GM15510 (cell line): ENCODE results near the gene LRMDA.

Experiments used
- POLR2A ChIP-seq: IDR thresholded peaks from 3 replicates; pipeline ENCODE4 v1.6.1; 2011; ENCODE audit warnings: borderline replicate concordance; ENCODE audit not compliant: insufficient read length; ENCODE audit errors: extremely low read depth

LRMDA gene

DNA sequence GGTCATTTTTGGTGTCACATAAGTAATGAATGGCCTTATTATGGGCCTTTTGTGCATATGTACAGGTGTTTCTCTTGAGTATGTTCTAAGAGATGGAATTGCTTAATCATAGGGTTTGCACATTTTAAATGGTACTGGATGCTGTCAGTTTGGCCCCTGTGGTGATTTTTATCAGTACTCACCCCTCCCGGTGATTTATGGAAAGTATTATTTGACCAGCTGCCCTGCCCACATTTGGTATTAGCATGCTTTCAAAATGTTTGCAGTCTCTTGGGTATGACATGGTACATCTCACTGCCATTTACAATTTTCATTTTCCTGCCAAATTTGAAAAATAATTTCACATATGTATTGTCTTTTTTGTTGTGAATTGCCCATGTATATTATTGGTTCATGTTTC lies 427.7 kb downstream of the LRMDA start:
- no peak for TF ChIP-seq POLR2A

DNA sequence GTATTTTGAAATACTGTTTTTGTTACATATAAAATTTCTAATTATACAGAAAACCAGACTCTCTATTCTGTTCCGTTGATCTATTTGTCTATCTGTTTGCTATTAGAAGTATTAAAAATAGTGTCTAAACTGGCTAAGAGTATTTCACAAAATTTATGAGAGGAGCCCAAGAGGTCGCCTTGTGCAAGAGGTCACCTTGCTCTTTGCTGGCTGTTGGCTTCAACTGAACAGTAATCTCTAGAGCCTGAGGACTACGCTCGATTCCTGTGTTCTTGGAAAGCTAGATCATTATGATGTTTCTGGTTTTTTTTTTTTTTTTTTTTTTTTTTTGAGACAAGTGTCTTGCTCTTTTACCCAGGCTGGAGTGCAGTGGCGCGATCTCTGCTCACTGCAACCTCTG lies 428.6 kb downstream of the LRMDA start:
- TF ChIP-seq POLR2A: no peak

- TF ChIP-seq POLR2A: no peak
These were observed 430.2 kb downstream of the LRMDA start for GRCh38 chr10:75861582-75861981.

DNA sequence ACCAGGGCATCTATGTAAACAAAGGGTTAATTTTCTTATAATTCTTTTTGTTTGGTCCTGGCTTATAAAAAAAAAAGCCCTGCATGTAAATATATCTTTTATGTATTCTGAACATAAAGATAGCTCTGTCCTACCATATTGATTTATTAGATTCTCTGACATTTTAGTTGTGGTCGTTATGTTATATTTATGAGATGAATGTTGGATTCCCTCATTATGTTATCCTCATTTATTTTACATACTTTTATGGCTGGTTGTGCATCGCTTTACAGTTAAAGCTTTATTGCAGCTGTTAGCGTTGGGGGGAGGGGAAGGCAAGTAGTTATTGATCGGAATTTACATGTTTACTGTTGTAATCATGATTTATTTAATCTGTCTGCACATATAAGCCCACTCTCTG lies 431.5 kb downstream of the LRMDA start:
- TF ChIP-seq POLR2A: no peak

DNA sequence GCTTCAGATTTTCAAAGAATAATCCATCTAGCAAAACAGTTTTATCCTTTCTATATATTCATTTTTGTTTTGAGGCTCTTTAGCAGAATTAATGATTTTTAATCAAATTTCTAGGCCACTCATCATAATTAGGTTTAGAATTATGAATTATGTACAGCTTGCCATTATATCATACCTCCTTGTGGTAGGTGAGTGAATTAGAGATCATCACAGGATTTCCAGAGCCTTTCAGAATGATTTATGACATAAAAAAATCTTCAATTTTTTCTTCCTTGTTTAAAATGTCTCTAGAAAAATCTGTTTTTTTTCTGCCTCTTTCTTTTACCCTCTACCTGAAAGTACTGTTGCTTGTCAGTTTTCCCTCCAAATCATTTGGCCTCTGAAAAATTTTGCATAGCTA lies 433.3 kb downstream of the LRMDA start:
- TF ChIP-seq POLR2A: no peak

GRCh38 chr10:75865413-75866299 lies 434.2 kb downstream of the LRMDA start:
- no peak for TF ChIP-seq POLR2A

GRCh38 chr10:75866300-75866625 lies 434.8 kb downstream of the LRMDA start:
- no peak for TF ChIP-seq POLR2A

DNA sequence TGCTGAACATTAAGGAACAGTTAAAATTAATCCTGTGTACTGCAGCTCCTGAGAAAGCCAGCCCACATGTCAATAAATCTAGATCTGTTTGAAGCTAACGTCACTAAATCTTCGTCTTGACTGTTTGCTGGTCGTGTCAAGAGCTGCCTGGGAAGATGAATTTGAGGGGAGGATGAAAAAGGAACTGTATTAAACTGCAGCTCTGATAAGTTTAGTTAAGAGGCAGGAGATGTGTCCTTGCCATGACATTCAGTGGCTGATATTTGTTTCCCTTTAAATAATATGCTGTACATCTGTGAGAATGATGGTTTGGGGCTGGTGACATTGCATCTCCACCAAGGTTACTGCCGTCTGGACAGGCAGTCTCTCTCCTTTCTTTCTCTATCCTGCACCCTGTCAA lies 435.3 kb downstream of the LRMDA start:
- TF ChIP-seq POLR2A: no peak

- no peak for TF ChIP-seq POLR2A
These were observed 437.1 kb downstream of the LRMDA start for GRCh38 chr10:75868574-75868973.

DNA sequence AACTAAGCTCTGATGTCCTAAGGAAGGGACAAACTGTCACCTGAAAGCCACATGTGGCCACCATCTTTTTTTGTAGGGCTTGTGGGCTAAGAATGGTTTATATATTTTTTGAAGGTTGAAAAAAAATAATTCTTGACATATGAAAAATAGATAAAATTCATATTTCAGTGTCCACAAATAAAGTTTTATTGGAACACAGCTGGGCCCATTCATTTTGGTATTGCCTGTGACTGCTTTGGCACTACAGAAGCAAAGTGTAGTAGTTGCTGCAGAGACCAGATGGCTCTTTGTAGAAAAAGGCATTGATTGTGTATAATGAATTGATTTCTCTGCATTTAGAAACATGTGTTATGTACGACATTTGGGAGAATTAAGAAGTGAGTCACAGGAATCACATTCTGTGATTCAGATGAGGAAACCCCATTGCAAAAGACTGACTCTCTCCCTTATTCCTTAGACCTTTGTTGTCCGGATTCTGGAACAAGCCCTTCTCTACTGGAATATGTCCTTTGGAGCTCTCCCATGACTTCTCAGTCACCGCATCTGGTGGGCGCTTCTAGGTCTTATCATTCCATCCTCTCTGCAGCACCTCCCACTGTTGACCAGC lies 438.7 kb downstream of the LRMDA start:
- TF ChIP-seq POLR2A: no peak

DNA sequence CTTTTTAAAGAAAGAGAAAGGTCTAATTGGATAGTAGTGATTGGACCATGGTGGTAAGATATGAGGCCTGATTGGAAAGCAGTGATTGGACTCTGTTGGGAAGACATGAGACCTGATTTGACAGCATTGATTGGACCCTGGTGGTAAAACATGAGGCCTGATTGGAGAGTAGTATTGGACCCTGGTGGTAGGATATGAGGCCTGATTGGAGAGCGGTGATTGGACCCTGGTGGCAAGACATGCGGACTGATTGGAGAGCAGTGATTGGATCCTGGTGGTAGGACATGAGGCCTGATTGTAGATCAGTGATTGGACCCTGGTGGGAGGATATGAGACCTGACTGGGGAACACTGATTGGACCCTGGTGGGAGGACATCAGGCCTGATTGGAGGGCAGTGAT lies 444.3 kb downstream of the LRMDA start:
- TF ChIP-seq POLR2A: no peak

DNA sequence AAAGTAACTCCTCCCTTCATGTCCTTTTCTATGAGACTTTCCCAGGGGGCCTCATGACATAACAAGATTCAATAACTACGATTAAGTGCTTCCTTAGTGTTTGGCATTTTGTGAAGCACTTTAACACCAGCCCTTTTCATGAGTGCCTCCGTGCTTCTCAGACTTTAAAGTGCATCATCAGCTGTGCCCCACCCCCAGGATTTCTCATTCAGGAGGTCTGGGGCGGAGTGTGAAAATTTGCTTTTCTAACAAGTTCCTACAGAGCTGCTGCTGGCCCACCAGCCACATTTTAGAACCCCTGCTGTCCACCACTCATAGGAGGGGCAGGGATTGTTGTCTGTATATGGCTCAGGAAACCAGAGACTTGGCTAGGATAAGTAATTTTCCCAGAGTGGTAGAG lies 445.3 kb downstream of the LRMDA start:
- TF ChIP-seq POLR2A: no peak

GRCh38 chr10:75877877-75878276 lies 446.5 kb downstream of the LRMDA start:
- no peak for TF ChIP-seq POLR2A

GRCh38 chr10:75878586-75878985 lies 447.2 kb downstream of the LRMDA start:
- TF ChIP-seq POLR2A: no peak

DNA sequence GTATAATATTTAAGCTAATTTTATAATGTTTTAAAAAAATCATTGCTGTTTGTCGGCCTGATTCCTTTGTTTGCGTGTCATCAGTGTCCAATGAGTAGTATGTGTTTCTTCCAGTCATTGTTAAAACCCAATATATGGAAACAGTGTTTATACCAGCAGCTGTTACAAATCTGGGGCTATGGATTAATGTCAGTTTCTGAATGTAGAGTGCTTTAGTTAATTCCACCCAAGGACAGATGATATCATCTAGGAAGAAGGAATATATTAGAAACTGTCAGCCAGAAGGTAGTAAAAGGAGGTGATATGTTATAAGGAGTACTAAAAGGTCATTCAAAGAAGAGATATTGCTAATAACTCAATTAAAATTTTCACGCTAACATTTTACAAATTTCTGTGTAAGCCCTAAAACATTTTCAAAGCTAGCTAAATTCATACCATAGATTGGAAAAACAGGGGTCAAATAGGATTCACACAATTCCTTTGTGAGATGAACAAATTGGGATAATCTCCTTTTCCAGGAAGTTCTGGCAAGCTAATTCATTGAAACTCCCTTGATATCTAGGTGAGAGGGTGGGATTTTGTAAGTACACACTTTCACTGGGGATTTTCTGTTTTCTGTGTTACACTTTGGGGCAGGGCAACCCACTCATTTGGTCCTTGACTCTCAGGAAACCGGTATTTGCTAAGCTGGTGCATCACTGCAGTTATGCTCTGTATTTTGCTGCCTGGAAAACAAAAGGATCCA lies 448.8 kb downstream of the LRMDA start:
- no peak for TF ChIP-seq POLR2A
